OCI-LY1 (cell line): ENCODE results near the gene TRAFD1.

Experiments used
- CTCF ChIP-seq: fragments of 200-600 bp; sonication (generic), shearing (Covaris generic); IDR thresholded peaks from 2 replicates; pipeline ENCODE4 v1.5.1; 2017; ENCODE audit warnings: mild to moderate bottlenecking, antibody characterized with exemption, low read length, moderate library complexity, mixed read lengths
- EZH2 ChIP-seq: fragments of 200-600 bp; sonication (generic), shearing (Covaris generic); IDR thresholded peaks from 2 replicates; pipeline ENCODE4 v1.8.0; 2017; ENCODE audit warnings: borderline replicate concordance, mixed run types, mild to moderate bottlenecking, antibody characterized with exemption, low read length, moderate library complexity, mixed read lengths

DNA sequence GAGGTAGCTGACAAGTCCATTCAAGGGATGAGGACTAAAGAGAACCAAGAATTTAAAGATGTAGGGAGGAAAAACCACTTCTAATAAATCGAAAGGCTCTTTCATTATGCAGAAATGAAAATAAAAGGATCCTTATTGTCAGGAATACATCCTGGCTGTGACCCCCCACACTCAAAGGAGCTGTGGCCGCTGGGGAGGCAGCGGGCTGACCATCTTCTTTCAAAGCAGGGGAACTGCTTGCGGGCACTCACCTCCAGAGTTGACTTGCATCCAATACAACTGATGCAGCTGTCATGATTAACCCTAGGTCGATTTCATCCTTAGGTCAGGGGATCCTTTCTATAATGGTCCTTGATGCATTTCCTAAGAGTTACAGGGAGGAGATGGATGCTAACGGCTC is 35.3 kb downstream of the TRAFD1 start:
- TF ChIP-seq CTCF (no peak), EZH2 (no peak)
